K562 (cell line): ENCODE measurements around the gene RBBP4. TPM values are rescaled to one million over a fixed set of nuclear protein-coding genes. Genes with fewer than 3 reads are reported as not detected.
A peak's percentile ranks its signal among the peaks of the same experiment; 100 is the strongest.

ENCODE experiments used
- MITF ChIP-seq: IDR thresholded peaks from 2 replicates; pipeline ENCODE4 v1.6.1; 2014; ENCODE audit warnings: antibody characterized with exemption
- polyA plus RNA-seq, 8 experiments: library from polyadenylated mRNA; depleted of rRNA in 4 of 8; stranded (reverse) in 5 of 8; unstranded in 3 of 8; fragments of >200 nt; fragmentation: Nextera tagmentation in 2 of 8; fragmentation: Illumina TruSeq in 1 of 8; extraction: Ambion mirVana in 2 of 8; extraction: Trizol in 1 of 8; gene quantifications; 2 replicates each; pipeline versions ENCODE4 v1.2.1 to v1.2.3, GENCODE V29; 2011 to 2014; ENCODE audit warnings: inconsistent platforms in 1 of 8, missing spikeins in 1 of 8
- total RNA-seq, 7 experiments: library from RNA; depleted of rRNA in 6 of 7; stranded (reverse); fragments of >200 nt in 6 of 7; fragmentation: Illumina TruSeq in 2 of 7; extraction: Trizol in 2 of 7; gene quantifications; 2 replicates each; pipeline versions ENCODE4 v1.2.1 to v1.2.3, GENCODE V29; 2011 to 2021; ENCODE audit warnings: low replicate concordance in 1 of 7
- TF ChIP-seq, protein P1 (sequence below): fragments of 450-650 bp; IDR thresholded peaks from 2 replicates; pipeline ENCODE4 v1.6.1; 2017; ENCODE audit warnings: antibody characterized with exemption, mild to moderate bottlenecking

RBBP4 gene
- total and polyA plus RNA-seq, 9 of the 15 experiments (the other 6 are each of a cell fraction or from before 2014, with no cell fraction given) = 185 to 409 (median 259) TPM

DNA sequence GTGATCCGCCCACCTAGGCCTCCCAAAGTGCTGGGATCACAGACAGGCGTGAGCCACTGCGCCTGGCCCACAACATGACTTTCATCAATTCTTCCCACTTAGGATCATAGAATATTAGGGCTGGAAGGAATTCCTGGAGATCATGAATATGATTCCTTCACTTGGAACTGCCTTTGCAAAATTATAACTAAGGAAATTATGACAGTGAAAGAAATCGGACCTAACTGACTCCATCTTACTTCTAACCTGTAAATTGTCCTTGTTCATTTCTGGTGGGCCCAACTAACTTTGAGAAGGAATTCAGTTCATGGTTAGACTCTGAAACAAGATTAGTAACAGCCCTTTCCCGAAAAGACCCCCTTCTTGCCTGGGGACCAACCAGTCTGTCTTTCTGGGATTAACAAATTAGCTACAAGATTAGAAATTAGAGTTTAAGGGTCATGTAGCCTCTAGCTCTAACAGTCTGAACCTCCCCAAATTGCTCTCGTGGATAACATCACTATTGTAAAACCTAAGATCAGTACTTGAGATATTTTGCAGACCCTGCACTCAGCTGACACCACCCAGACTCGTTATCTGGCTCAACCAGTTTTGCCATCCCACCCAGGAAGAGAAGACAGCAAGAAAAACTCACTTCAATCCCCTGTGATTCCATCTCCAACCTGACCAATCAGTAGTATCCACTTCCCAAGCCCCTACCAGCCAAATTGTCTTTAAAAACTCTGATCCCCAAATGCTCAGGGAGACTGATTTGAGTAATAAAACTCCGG is 15.3 kb upstream of the RBBP4 start (continued):
- TF ChIP-seq MITF = no peak
- TF ChIP-seq, protein P1, sequence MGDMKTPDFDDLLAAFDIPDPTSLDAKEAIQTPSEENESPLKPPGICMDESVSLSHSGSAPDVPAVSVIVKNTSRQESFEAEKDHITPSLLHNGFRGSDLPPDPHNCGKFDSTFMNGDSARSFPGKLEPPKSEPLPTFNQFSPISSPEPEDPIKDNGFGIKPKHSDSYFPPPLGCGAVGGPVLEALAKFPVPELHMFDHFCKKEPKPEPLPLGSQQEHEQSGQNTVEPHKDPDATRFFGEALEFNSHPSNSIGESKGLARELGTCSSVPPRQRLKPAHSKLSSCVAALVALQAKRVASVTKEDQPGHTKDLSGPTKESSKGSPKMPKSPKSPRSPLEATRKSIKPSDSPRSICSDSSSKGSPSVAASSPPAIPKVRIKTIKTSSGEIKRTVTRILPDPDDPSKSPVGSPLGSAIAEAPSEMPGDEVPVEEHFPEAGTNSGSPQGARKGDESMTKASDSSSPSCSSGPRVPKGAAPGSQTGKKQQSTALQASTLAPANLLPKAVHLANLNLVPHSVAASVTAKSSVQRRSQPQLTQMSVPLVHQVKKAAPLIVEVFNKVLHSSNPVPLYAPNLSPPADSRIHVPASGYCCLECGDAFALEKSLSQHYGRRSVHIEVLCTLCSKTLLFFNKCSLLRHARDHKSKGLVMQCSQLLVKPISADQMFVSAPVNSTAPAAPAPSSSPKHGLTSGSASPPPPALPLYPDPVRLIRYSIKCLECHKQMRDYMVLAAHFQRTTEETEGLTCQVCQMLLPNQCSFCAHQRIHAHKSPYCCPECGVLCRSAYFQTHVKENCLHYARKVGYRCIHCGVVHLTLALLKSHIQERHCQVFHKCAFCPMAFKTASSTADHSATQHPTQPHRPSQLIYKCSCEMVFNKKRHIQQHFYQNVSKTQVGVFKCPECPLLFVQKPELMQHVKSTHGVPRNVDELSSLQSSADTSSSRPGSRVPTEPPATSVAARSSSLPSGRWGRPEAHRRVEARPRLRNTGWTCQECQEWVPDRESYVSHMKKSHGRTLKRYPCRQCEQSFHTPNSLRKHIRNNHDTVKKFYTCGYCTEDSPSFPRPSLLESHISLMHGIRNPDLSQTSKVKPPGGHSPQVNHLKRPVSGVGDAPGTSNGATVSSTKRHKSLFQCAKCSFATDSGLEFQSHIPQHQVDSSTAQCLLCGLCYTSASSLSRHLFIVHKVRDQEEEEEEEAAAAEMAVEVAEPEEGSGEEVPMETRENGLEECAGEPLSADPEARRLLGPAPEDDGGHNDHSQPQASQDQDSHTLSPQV = peak; percentile 77
